HPDE6-E6E7 (cell line): ENCODE measurements around the gene MED31.
"Not testable (repeated sequence)": the region's sequence is repeated elsewhere in the genome, so short reads cannot be mapped to it uniquely, and the experiment has no call there.

ENCODE experiments used
- DNase-seq: peaks from one replicate; pipeline ENCODE4 v3.0.0; 2011; ENCODE audit warnings: missing footprints; ENCODE audit errors: extremely low spot score

MED31 gene

GRCh38 chr17:6651354-6651918 is at the start of gene MED31, which contains the start of gene C17orf100:
TSS of gene MED31 (minus strand) at chr17:6651605. CDS start at chr17:6651528, 77 bp downstream.
TSS of gene C17orf100 (plus strand) at chr17:6651762. CDS start at chr17:6651914, 152 bp downstream.
- DNase-seq, result peak; percentile 79

DNA sequence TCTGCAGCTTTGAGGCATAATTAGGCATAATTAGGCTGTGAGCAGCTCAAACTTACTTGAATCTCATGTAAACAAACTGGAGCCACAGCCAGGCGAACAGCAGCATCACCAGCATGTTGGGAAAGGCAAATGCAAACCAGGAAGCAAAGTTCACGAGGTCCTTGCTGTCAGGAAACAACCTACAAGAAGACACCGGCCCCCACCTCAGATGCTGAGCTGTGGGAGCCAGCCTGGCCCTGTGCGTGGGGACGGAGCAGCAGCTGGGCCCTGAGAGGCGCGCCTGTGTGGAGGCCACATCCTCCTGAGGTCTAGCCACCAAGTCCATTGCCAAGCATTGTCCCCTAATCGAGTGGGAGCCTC is 49.5 kb upstream of the MED31 start:
- no peak for DNase-seq

DNA sequence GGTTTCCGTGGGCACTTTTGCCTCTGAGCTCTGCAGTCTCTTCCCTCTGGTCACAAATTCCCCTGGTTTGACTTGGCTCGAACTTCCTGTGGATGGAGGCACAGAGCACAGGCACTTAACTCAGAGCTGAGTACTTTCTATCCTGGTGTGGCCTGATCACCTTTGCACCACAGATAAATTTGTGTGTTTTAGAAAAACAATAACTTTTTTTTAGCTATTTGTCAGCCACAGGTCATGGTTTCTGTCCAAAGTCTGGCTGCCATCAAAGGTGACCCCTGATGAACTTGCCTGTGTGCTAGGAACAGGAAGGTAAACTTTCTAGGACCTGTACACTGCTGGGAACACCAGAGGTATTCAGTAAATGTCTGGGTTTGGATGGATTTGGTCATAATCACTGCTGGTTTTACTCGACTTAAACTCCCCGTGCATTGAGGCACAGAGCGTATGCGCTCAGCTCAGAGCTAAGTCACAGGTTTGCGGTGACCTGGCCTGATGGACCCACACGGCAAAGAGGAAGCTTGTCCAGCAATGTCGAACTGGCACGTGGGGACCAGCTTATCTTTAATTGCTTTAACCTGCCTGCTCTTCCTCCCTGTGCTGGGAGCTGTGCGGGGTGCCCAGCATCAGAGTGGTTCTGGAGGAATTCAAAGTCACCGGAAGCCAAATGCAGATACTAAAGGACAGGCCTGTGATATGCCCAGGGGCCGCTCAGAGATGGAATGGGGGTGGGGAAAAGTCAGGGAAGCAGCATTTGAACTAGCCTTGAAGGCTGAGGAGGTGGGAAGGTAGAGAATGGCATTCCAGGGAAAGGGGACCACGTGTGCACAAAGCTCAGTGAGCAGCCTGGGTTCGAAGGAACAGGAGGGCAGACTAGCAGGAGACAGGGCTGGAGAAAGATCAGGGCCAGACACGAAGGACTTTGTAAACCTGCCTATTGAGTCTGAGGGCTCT is 48.9 kb upstream of the MED31 start:
- DNase-seq, result no peak

GRCh38 chr17:6698004-6698403 is 46.6 kb upstream of the MED31 start:
- DNase-seq, result no peak

DNA sequence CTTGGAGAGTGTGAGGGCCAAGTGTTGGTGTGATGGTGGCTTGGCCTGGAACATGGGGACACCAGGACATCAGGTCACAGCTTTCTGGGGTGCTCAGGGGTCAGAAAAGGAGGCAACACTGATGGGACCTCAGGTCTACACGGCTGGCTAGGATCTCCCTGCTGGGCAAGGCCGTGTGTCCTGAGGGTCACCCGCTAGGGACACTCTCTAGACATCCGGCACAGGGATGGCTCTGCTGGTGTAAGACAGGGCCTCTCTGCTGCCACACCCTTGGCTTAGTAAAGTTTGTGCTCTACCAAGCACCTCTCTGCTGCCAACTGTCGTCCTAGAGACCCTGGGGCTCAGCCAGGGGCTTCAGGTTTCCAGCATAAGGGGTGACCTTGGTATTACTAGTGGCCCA is 45.5 kb upstream of the MED31 start:
- DNase-seq, result no peak

- DNase-seq, result no peak
Measured at GRCh38 chr17:6695565-6695964, 44.2 kb upstream of the MED31 start.

- DNase-seq, result no peak
Measured at GRCh38 chr17:6695051-6695450, 43.6 kb upstream of the MED31 start.

- DNase-seq, result not testable (repeated sequence)
Measured at GRCh38 chr17:6691958-6692357, 40.6 kb upstream of the MED31 start.

- no peak for DNase-seq
Measured at GRCh38 chr17:6691546-6691945, 40.1 kb upstream of the MED31 start.

GRCh38 chr17:6690641-6691040 is 39.2 kb upstream of the MED31 start:
- DNase-seq, result no peak

DNA sequence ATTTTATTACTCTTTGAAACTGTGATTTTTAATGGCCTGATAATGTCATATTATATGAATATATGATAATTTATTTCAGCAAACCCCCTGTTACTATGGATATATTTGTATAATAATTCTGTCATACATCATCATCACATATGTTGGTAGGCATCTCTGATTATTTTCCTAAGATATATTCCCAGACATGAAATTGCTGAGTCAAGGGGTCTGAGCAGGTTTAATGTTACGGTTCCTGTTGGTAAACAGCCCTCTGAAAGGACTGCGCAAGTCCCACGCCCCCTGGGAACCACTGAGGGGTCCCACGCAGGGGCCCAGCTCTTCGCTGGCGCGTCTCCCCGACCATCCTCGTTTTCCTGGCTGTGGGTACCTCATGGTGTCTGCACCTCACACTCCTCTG is 37.5 kb upstream of the MED31 start:
- no peak for DNase-seq

GRCh38 chr17:6686026-6686425 is 34.6 kb upstream of the MED31 start:
- no peak for DNase-seq

GRCh38 chr17:6684881-6685767 is 33.7 kb upstream of the MED31 start:
- no peak for DNase-seq

DNA sequence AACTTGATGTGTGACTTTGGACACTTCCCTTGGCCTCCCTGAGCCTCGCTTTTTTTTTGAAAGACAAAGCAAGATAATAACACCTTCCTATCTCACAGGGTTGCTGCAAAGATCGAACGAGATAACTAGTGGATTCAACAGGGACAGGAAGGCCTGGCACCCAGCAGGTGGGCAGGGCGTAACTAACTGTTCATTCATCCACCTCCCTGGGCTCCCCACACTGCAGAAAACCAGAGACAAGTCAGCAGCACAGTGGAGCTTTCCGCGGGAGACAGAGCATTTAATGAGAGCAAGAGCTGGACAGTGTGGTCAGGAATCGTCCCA is 33.0 kb upstream of the MED31 start:
- no peak for DNase-seq

- DNase-seq, result no peak
Measured at GRCh38 chr17:6683730-6684459, 32.5 kb upstream of the MED31 start.

DNA sequence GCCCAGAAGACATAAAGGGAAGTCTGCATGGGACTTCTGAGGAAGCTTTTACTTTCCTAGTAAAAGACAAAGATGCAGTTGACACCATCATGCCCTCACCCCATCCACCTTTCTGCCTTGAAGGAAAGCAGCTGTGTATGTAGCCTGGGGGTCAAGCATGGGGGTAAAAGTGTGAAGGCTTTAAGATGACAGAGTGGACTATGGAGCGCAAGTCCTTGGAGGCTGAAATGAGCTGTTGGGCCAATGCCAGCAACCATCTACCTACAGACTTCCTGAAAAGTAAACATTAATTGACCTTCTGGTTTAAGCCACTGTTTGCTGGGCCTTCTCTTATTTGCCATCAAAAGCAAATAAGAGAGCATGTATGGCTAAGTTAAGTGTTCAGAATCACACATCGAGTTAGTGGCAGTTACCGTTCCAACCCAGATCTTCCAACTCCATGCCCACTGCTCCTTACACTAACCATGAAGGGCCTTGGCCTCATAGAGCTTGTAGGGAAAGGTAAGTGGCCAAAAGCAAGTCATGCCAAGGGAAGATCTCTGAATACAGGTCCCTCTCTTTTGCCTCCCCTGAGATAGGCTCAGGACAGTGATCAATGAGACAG is 31.8 kb upstream of the MED31 start:
- no peak for DNase-seq

DNA sequence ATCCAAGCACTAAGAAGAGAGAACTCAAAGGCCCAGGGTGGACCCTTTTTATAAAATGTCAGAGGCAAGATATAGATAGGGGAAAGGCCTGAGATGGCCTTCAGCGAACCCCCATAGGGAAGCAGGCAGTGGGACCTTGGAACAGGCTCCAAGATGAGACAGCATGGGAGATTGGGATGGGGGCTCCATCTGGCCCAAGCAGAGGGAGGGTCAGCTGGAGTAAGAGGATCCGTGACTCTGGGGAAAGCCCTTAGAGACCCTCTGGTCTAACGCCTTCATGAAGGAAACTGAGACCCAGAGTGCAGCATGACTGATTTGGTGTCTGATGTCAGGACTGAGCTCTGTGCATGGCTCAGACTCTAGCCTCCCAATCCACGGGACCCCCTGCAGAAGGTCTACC is 30.9 kb upstream of the MED31 start:
- DNase-seq, result no peak

DNA sequence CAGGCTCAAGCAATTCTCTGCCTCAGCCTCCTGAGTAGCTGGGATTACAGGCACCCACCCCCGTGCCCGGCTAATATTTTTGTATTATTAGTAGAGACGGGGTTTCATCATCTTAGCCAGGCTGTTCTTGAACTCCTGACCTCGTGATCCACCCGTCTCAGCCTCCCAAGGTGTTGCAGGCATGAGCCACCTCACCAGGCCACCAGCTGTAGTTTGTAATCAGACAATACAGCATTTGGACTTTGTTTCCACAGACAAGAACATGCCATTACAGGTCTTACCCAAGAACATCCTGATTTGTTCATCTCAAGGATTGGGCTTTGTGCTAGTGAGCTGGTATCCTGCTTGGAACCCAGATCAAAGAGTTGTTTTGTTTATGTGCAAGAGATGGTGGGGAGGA is 30.3 kb upstream of the MED31 start:
- no peak for DNase-seq

DNA sequence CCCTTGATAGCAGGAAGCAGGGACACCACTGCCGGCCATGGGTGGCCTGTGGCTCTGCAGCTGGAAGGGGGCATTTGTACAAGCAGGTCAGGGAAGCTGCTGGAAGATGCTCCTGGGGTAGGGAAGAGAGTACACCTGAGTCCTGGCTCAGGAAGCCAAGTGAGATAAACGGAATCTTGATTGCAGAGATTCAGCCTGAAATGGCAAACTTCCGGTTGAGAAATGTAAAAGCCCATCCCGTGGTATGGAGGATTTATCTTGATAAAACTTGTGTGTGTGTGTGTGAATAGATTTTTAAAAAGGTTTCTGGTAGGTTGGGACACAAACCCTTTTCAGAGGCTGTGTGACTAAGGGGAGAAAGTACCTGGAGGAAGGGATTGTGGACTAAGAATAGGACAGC is 29.8 kb upstream of the MED31 start:
- no peak for DNase-seq

GRCh38 chr17:6679241-6679640 is 27.8 kb upstream of the MED31 start:
- DNase-seq, result no peak

DNA sequence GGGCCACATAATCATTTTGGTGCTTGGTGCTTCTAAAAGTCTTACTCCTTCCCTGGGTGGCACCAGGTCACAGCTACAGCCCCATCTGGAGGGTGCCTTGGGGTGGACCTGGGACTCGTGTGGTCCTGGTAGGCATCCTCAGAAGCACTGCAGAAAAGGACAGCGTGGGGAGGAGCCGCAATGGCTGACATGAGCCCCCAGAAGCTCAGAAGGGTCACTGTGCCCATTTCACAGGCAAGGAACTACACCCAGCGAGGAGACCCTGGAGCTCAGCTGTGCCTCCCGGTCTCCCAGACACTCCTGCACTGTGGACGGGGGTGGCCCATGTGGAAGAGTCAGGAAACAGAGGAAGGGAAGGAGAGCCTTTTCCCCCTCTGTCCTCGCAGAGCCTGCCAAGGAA is 26.5 kb upstream of the MED31 start:
- DNase-seq, result no peak
